GM12878 (cell line): Measurements from ENCODE around the gene PHC3. TPM values are rescaled to one million over a fixed set of nuclear protein-coding genes. Genes with fewer than 3 reads are reported as not detected.

Experiments
- ATF2 ChIP-seq: IDR thresholded peaks from 2 replicates; pipeline ENCODE4 v1.6.1; 2012; ENCODE audit warnings: low read length, inconsistent platforms
- CBX5 ChIP-seq: sonication (generic); IDR thresholded peaks from 2 replicates; pipeline ENCODE4 v1.6.1; 2016; ENCODE audit warnings: low read depth, moderate library complexity, mild to moderate bottlenecking, inconsistent platforms
- CEBPZ ChIP-seq: fragments of 150-350 bp; IDR thresholded peaks from 2 replicates; pipeline ENCODE4 v1.6.1; 2016; ENCODE audit warnings: low read depth, low read length
- CHD2 ChIP-seq: IDR thresholded peaks from 2 replicates; pipeline ENCODE4 v1.6.1; 2011; ENCODE audit warnings: low read depth, low read length, improper control_type of control experiment, borderline replicate concordance
- ELK1 ChIP-seq: IDR thresholded peaks from 2 replicates; pipeline ENCODE4 v1.6.1; 2012; ENCODE audit warnings: low read depth, low read length, improper control_type of control experiment
- ESRRA ChIP-seq: IDR thresholded peaks from 2 replicates; pipeline ENCODE4 v1.6.1; 2012; ENCODE audit warnings: mild to moderate bottlenecking, low read length, improper control_type of control experiment
- HDGF ChIP-seq: fragments of 450-650 bp; IDR thresholded peaks from 2 replicates; pipeline ENCODE4 v1.6.1; 2016; ENCODE audit warnings: antibody characterized with exemption
- IRF4 ChIP-seq: IDR thresholded peaks from 2 replicates; pipeline ENCODE4 v1.6.1; 2011; ENCODE audit warnings: low read depth, low read length
- LARP7 ChIP-seq: fragments of 450-650 bp; IDR thresholded peaks from 2 replicates; pipeline ENCODE4 v1.6.1; 2017; ENCODE audit warnings: mild to moderate bottlenecking
- NR2F1 ChIP-seq: fragments of 450-650 bp; conservative IDR thresholded peaks from 2 replicates; pipeline ENCODE4 v1.6.1; 2017; ENCODE audit warnings: mild to moderate bottlenecking
- PRDM15 ChIP-seq: fragments of 450-650 bp; formaldehyde crosslinking; IDR thresholded peaks from 2 replicates; pipeline ENCODE4 v1.4.0; 2020; ENCODE audit warnings: mild to moderate bottlenecking, moderate library complexity
- SMAD1 ChIP-seq: fragments of 450-650 bp; IDR thresholded peaks from 2 replicates; pipeline ENCODE4 v1.6.1; 2018; ENCODE audit warnings: mild to moderate bottlenecking, low read depth; ENCODE audit not compliant: partially characterized antibody
- SRF ChIP-seq, 2 experiments: IDR thresholded peaks; 2 replicates each; pipeline ENCODE4 v1.6.1; 2011; ENCODE audit warnings: low read depth in 2 of 2, low read length in 2 of 2, mild to moderate bottlenecking in 1 of 2, moderate library complexity in 1 of 2
- TAF1 ChIP-seq: IDR thresholded peaks from 2 replicates; pipeline ENCODE4 v1.6.1; 2011; ENCODE audit warnings: mild to moderate bottlenecking, low read depth, low read length, borderline replicate concordance
- ZBED1 ChIP-seq: IDR thresholded peaks from 2 replicates; pipeline ENCODE4 v1.6.1; 2016; ENCODE audit warnings: borderline replicate concordance
- ZBTB40 ChIP-seq: fragments of 450-650 bp; IDR thresholded peaks from 2 replicates; pipeline ENCODE4 v1.6.1; 2016; ENCODE audit warnings: mild to moderate bottlenecking, moderate library complexity, borderline replicate concordance
- ZNF217 ChIP-seq: fragments of 450-650 bp; IDR thresholded peaks from 2 replicates; pipeline ENCODE4 v1.6.1; 2017; ENCODE audit warnings: antibody characterized with exemption, mild to moderate bottlenecking
- polyA plus RNA-seq, 11 experiments: library from polyadenylated mRNA; depleted of rRNA in 4 of 11; unstranded in 6 of 11; stranded (reverse) in 5 of 11; fragments of >200 nt; fragmentation: Nextera tagmentation in 4 of 11; fragmentation: Illumina TruSeq in 1 of 11; extraction: Ambion mirVana in 4 of 11; extraction: Trizol in 1 of 11; gene quantifications; 1 replicate in 1 of 11; 2 replicates in 10 of 11; pipeline versions ENCODE4 v1.2.1 to v1.2.3, GENCODE V29; 2011 to 2016; ENCODE audit warnings: inconsistent platforms in 2 of 11, missing spikeins in 2 of 11, low read depth in 1 of 11
- total RNA-seq, 4 experiments: library from RNA; depleted of rRNA in 3 of 4; stranded (reverse); fragments of >200 nt in 3 of 4; fragmentation: Illumina TruSeq in 1 of 4; extraction: Trizol in 1 of 4; gene quantifications; 2 replicates each; pipeline versions ENCODE4 v1.2.1 to v1.2.3, GENCODE V29; 2013 to 2021

Gene PHC3
- total and polyA plus RNA-seq, 10 of the 15 experiments (the other 5 are each of a cell fraction or from before 2014, with no cell fraction given): 3.3 to 62.3 (median 22.1) TPM

GRCh38 chr3:170154569-170155143, 26.9 kb downstream of the PHC3 start (continued):
- TF ChIP-seq CEBPZ (no peak), IRF4 (no peak), SMAD1 (no peak), PRDM15 (CRISPR knock-in tag) (no peak), ZBED1 (no peak), CHD2 (no peak; the same call in 1 of the 2 replicates), TAF1 (no peak), SRF (IDR thresholded peaks at IDR 0.05; ENCODE audit: low read depth in 2 of 2, low read length in 2 of 2) (no peak), ZNF217 (no peak), ELK1 (no peak), ATF2 (peak; percentile 57; the same call in 1 of the 2 replicates), ESRRA (no peak), ZBTB40 (no peak), NR2F1 (no peak; the same call in 1 of the 2 replicates), HDGF (peak; percentile 81), CBX5 (no peak), LARP7 (no peak)
